HepG2 (cell line): ENCODE data around the gene AHNAK.

Source experiments
- CTCF ChIP-seq: sonication (generic); formaldehyde crosslinking; IDR thresholded peaks from 2 replicates; pipeline ENCODE4 v1.5.0; 2020; ENCODE audit warnings: mild to moderate bottlenecking, missing genetic modification reagents, moderate library complexity
- FOXP4 ChIP-seq: sonication (generic); formaldehyde crosslinking; IDR thresholded peaks from 2 replicates; pipeline ENCODE4 v1.4.0; 2020; ENCODE audit warnings: missing genetic modification reagents
- MTA3 ChIP-seq: sonication (generic); formaldehyde crosslinking; IDR thresholded peaks from 2 replicates; pipeline ENCODE4 v1.4.0; 2020; ENCODE audit warnings: missing genetic modification reagents
- NR0B2 ChIP-seq: sonication (generic); formaldehyde crosslinking; IDR thresholded peaks from 2 replicates; pipeline ENCODE4 v1.4.0; 2020; ENCODE audit warnings: mild to moderate bottlenecking, missing genetic modification reagents
- POLR2A ChIP-seq, 2 experiments: IDR thresholded peaks; 2 replicates each; pipeline ENCODE4 v1.6.1; 2011; ENCODE audit warnings: low read depth in 2 of 2, low read length in 2 of 2, mild to moderate bottlenecking in 1 of 2, moderate library complexity in 1 of 2; ENCODE audit not compliant: insufficient read depth in 1 of 2
- POLR2AphosphoS5 ChIP-seq: IDR thresholded peaks from 2 replicates; pipeline ENCODE4 v1.6.1; 2012; ENCODE audit warnings: low read depth, low read length
- REST ChIP-seq, 2 experiments: IDR thresholded peaks; 2 replicates each; pipeline ENCODE4 v1.6.1; 2011 to 2012; ENCODE audit warnings: low read length in 2 of 2, borderline replicate concordance in 1 of 2, low read depth in 1 of 2, mild to moderate bottlenecking in 1 of 2, moderate library complexity in 1 of 2
- TP53 ChIP-seq: sonication (generic); formaldehyde crosslinking; conservative IDR thresholded peaks from 2 replicates; pipeline ENCODE4 v1.4.0; 2020; ENCODE audit warnings: missing genetic modification reagents
- ZNF777 ChIP-seq: sonication (generic); formaldehyde crosslinking; IDR thresholded peaks from 2 replicates; pipeline ENCODE4 v1.4.0; 2020; ENCODE audit warnings: missing genetic modification reagents

GRCh38 chr11:62592989-62593421 is 46.4 kb upstream of the AHNAK start:
- TF ChIP-seq NR0B2 (CRISPR knock-in tag) = no peak
- TF ChIP-seq POLR2A (IDR thresholded peaks at IDR 0.05; ENCODE audit: insufficient read depth in 1 of 2, low read depth in 2 of 2, low read length in 2 of 2) = no peak
- no peak for TF ChIP-seq ZNF777
- TF ChIP-seq POLR2AphosphoS5 = no peak
- no peak for TF ChIP-seq REST (IDR thresholded peaks at IDR 0.05; ENCODE audit: borderline replicate concordance in 1 of 2, low read depth in 1 of 2, low read length in 2 of 2)
- TF ChIP-seq FOXP4 = no peak
- TF ChIP-seq MTA3 (CRISPR knock-in tag) = no peak
- TF ChIP-seq CTCF (CRISPR knock-in tag) = no peak
- no peak for TF ChIP-seq TP53 (CRISPR knock-in tag)
